PFSK-1 (cell line): ENCODE data around the gene EID1.

Experiments used
- FOXP2 ChIP-seq: optimal IDR thresholded peaks from 2 replicates; pipeline ENCODE3; 2011; ENCODE audit warnings: borderline replicate concordance, control low read depth, inconsistent platforms; ENCODE audit not compliant: insufficient read depth; ENCODE audit errors: extremely low read length, extremely low read depth
- POLR2AphosphoS5 ChIP-seq: IDR thresholded peaks from 2 replicates; pipeline ENCODE4 v1.6.1; 2012; ENCODE audit warnings: low read depth, mild to moderate bottlenecking, control low read depth, low read length, moderate library complexity
- REST ChIP-seq, 2 experiments: IDR thresholded peaks; 2 replicates each; pipeline versions ENCODE4 v1.6.1 to v1.8.0; 2011 to 2012; ENCODE audit warnings: low read depth in 2 of 2, low read length in 2 of 2, control low read depth in 1 of 2, inconsistent platforms in 1 of 2, mild to moderate bottlenecking in 1 of 2, moderate library complexity in 1 of 2; ENCODE audit not compliant: insufficient read depth in 1 of 2
- SIN3A ChIP-seq: IDR thresholded peaks from 2 replicates; pipeline ENCODE4 v1.6.1; 2012; ENCODE audit warnings: mild to moderate bottlenecking, low read length, moderate library complexity, borderline replicate concordance; ENCODE audit not compliant: insufficient read depth
- TAF1 ChIP-seq: IDR thresholded peaks from 2 replicates; pipeline ENCODE4 v1.6.1; 2012; ENCODE audit warnings: low read length, control low read depth, borderline replicate concordance; ENCODE audit not compliant: insufficient read depth

EID1 gene

GRCh38 chr15:48893311-48893710 is 15.4 kb downstream of the EID1 start:
- no peak for TF ChIP-seq SIN3A
- peak; percentile 26; the same call in 1 of the 2 replicates for TF ChIP-seq POLR2AphosphoS5
- no peak for TF ChIP-seq REST (IDR thresholded peaks at IDR 0.05; ENCODE audit: insufficient read depth in 1 of 2, low read depth in 2 of 2, low read length in 2 of 2)

- TF ChIP-seq SIN3A (no peak), POLR2AphosphoS5 (no peak), FOXP2 (no peak), TAF1 (no peak), REST (IDR thresholded peaks at IDR 0.05; ENCODE audit: insufficient read depth in 1 of 2, low read depth in 2 of 2, low read length in 2 of 2) (no peak)
These were observed 19.2 kb downstream of the EID1 start for GRCh38 chr15:48896869-48897814.

GRCh38 chr15:48898032-48898431 is 20.1 kb downstream of the EID1 start:
- TF ChIP-seq POLR2AphosphoS5 = no peak
- TF ChIP-seq FOXP2 = no peak

- TF ChIP-seq SIN3A (no peak), TAF1 (no peak), POLR2AphosphoS5 (no peak), FOXP2 (no peak), REST (IDR thresholded peaks at IDR 0.05; ENCODE audit: insufficient read depth in 1 of 2, low read depth in 2 of 2, low read length in 2 of 2) (no peak)
These were observed 20.5 kb downstream of the EID1 start for GRCh38 chr15:48898446-48898845.

- no peak for TF ChIP-seq FOXP2
- TF ChIP-seq TAF1 = no peak
- TF ChIP-seq REST (IDR thresholded peaks at IDR 0.05; ENCODE audit: insufficient read depth in 1 of 2, low read depth in 2 of 2, low read length in 2 of 2) = no peak
- TF ChIP-seq POLR2AphosphoS5 = no peak
- no peak for TF ChIP-seq SIN3A
These were observed 21.9 kb downstream of the EID1 start for GRCh38 chr15:48899793-48900192.
